GM12878 (cell line): ENCODE data around the gene TMEM171. TPM values are rescaled to one million over a fixed set of nuclear protein-coding genes. Genes with fewer than 3 reads are reported as not detected.
A peak's percentile ranks its signal among the peaks of the same experiment; 100 is the strongest.

Experiments
- ATAC-seq: fragments of 200-7000 bp; cut with Tn5 transposase; 3 replicates; pipeline ENCODE4 v1.9.1; 2020; ENCODE audit warnings: mild to moderate bottlenecking, moderate library complexity
- BruUV-seq: library from RNA; stranded (reverse); fragments of 400-500 nt; replicated peaks from 2 replicates; lab custom pipeline; 2021; lab: Mats Ljungman, UMichigan
- CTCF ChIA-PET: fragments of 300-600 bp; sonication (Branson Sonifier 250); formaldehyde crosslinking; extraction: SDS; loops from one replicate; lab custom pipeline; 2021; ENCODE audit warnings: inconsistent platforms; lab: Yijun Ruan, JAX
- POLR2A ChIA-PET: fragments of 350-600 bp; formaldehyde crosslinking; extraction: SDS; loops from one replicate; lab custom pipeline; 2021; ENCODE audit warnings: inconsistent platforms; lab: Charles Lee
- RAD21 ChIA-PET: fragments of 300-600 bp; sonication (Branson Sonifier 250); formaldehyde crosslinking; loops from one replicate; lab custom pipeline; 2023; ENCODE audit warnings: antibody characterized with exemption; ENCODE audit not compliant: unreplicated experiment; lab: Charles Lee
- SMC1A ChIA-PET: fragments of 300-600 bp; sonication (Branson Sonifier 250); formaldehyde crosslinking; loops from one replicate; lab custom pipeline; 2023; ENCODE audit not compliant: unreplicated experiment, uncharacterized antibody; lab: Charles Lee
- DNase-seq: peaks from one replicate; pipeline ENCODE4 v3.0.0-alpha.2; 2011; ENCODE audit warnings: low read depth, low spot score
- FAIRE-seq: peaks from 3 replicates; lab custom pipeline; 2011; peaks lifted over from hg19 to GRCh38; lab: Jason Lieb, UNC
- H2AFZ ChIP-seq: 2 replicates; pipeline ENCODE4 v1.6.0; 2011; ENCODE audit warnings: low read depth, low read length, control low read depth; ENCODE audit not compliant: control insufficient read depth
- H3K27ac ChIP-seq: 2 replicates; pipeline ENCODE4 v1.5.1; 2011; ENCODE audit warnings: control low read depth; ENCODE audit not compliant: control insufficient read depth, insufficient read depth
- H3K27me3 ChIP-seq, 2 experiments: replicated peaks in 1 of 2; 2 replicates each; pipeline versions ENCODE4 v1.6.0 to v1.6.1; 2011; ENCODE audit warnings: low read length in 1 of 2; ENCODE audit not compliant: control insufficient read depth in 2 of 2, insufficient read depth in 2 of 2
- H3K36me3 ChIP-seq, 2 experiments: 2 replicates each; pipeline ENCODE4 v1.5.1; 2011; ENCODE audit warnings: low read length in 1 of 2; ENCODE audit not compliant: control insufficient read depth in 2 of 2, insufficient read depth in 2 of 2
- H3K4me1 ChIP-seq: 2 replicates; pipeline ENCODE4 v1.6.1; 2011; ENCODE audit warnings: mild to moderate bottlenecking, low read length, moderate library complexity, mixed read lengths; ENCODE audit not compliant: control insufficient read depth, insufficient read depth
- H3K4me2 ChIP-seq: 2 replicates; pipeline ENCODE4 v1.6.0; 2011; ENCODE audit warnings: control low read depth; ENCODE audit not compliant: control insufficient read depth, insufficient read depth
- H3K4me3 ChIP-seq: fragments of 200-600 bp; sonication (generic); 2 replicates; pipeline ENCODE4 v1.5.1; 2016
- H3K79me2 ChIP-seq: 2 replicates; pipeline ENCODE4 v1.6.0; 2011; ENCODE audit warnings: low read length; ENCODE audit not compliant: control insufficient read depth, insufficient read depth
- H3K9ac ChIP-seq: 2 replicates; pipeline ENCODE4 v1.8.0; 2011; ENCODE audit warnings: low read length, control low read depth, mixed read lengths; ENCODE audit not compliant: control insufficient read depth, insufficient read depth
- H3K9me3 ChIP-seq: replicated peaks from 3 replicates; pipeline ENCODE4 v1.5.1; 2011; ENCODE audit warnings: mild to moderate bottlenecking, low read length; ENCODE audit not compliant: control insufficient read depth, insufficient read depth
- H4K20me1 ChIP-seq: 2 replicates; pipeline ENCODE4 v1.6.0; 2011; ENCODE audit not compliant: control insufficient read depth, insufficient read depth
- ASH2L ChIP-seq: fragments of 300-600, 200-600 bp; sonication (generic); IDR thresholded peaks from 2 replicates; pipeline ENCODE4 v1.6.1; 2017; ENCODE audit warnings: low read depth, mild to moderate bottlenecking, borderline replicate concordance
- GATAD2B ChIP-seq: fragments of 450-650 bp; conservative IDR thresholded peaks from 2 replicates; pipeline ENCODE4 v1.6.1; 2017; ENCODE audit warnings: low read depth, mild to moderate bottlenecking, moderate library complexity
- HDGF ChIP-seq: fragments of 450-650 bp; IDR thresholded peaks from 2 replicates; pipeline ENCODE4 v1.6.1; 2016; ENCODE audit warnings: antibody characterized with exemption
- MEF2A ChIP-seq: IDR thresholded peaks from 2 replicates; pipeline ENCODE4 v1.6.1; 2011; ENCODE audit warnings: low read depth, mild to moderate bottlenecking, low read length, moderate library complexity; ENCODE audit not compliant: insufficient read depth
- MXI1 ChIP-seq: fragments of 150-350 bp; IDR thresholded peaks from 2 replicates; pipeline ENCODE4 v1.6.1; 2011; ENCODE audit warnings: low read depth, mild to moderate bottlenecking, inconsistent platforms, low read length, improper control_type of control experiment
- RFX5 ChIP-seq: IDR thresholded peaks from 2 replicates; pipeline ENCODE4 v1.6.1; 2011; ENCODE audit warnings: low read depth, low read length, improper control_type of control experiment
- SPI1 ChIP-seq: IDR thresholded peaks from 2 replicates; pipeline ENCODE4 v1.6.1; 2011; ENCODE audit warnings: low read depth, mild to moderate bottlenecking, low read length, moderate library complexity, borderline replicate concordance; ENCODE audit not compliant: insufficient read depth
- YBX1 ChIP-seq: fragments of 450-650 bp; IDR thresholded peaks from 2 replicates; pipeline ENCODE4 v1.6.1; 2016; ENCODE audit warnings: antibody characterized with exemption
- ZBTB4 ChIP-seq: fragments of 450-650 bp; formaldehyde crosslinking; IDR thresholded peaks from 2 replicates; pipeline ENCODE4 v1.4.0; 2022; ENCODE audit warnings: mild to moderate bottlenecking, moderate library complexity
- ZNF217 ChIP-seq: fragments of 450-650 bp; IDR thresholded peaks from 2 replicates; pipeline ENCODE4 v1.6.1; 2017; ENCODE audit warnings: antibody characterized with exemption, mild to moderate bottlenecking
- WGBS: methylation state at CpG from one replicate; pipeline ENCODE4 v1.1.6; 2016; ENCODE audit warnings: low lambda C conversion rate; ENCODE audit not compliant: insufficient replicate concordance, insufficient coverage; ENCODE audit errors: missing lambda C conversion rate; 5-methylcytosine and 5-hydroxymethylcytosine counted together
- in situ Hi-C: fragments of 300-500 bp; cut with MboI; formaldehyde crosslinking; loops from 9 replicates; pipeline ENCODE4 v1.14.3; 2018; ENCODE audit warnings: mixed read lengths
- intact Hi-C: fragments of 100-400 bp; cut with micrococcal nuclease; formaldehyde crosslinking; loops from one replicate; pipeline ENCODE4 v1.14.2; 2022; ENCODE audit not compliant: unreplicated experiment
- polyA plus RNA-seq, 11 experiments: library from polyadenylated mRNA; depleted of rRNA in 4 of 11; unstranded in 6 of 11; stranded (reverse) in 5 of 11; fragments of >200 nt; fragmentation: Nextera tagmentation in 4 of 11; fragmentation: Illumina TruSeq in 1 of 11; extraction: Ambion mirVana in 4 of 11; extraction: Trizol in 1 of 11; gene quantifications; 1 replicate in 1 of 11; 2 replicates in 10 of 11; pipeline versions ENCODE4 v1.2.1 to v1.2.3, GENCODE V29; 2011 to 2016; ENCODE audit warnings: inconsistent platforms in 2 of 11, missing spikeins in 2 of 11, low read depth in 1 of 11
- total RNA-seq, 4 experiments: library from RNA; depleted of rRNA in 3 of 4; stranded (reverse); fragments of >200 nt in 3 of 4; fragmentation: Illumina TruSeq in 1 of 4; extraction: Trizol in 1 of 4; gene quantifications; 2 replicates each; pipeline versions ENCODE4 v1.2.1 to v1.2.3, GENCODE V29; 2013 to 2021
- TF ChIP-seq, protein P1 (sequence below), 3 experiments: IDR thresholded peaks in 2 of 3; conservative IDR thresholded peaks in 1 of 3; 2 replicates each; pipeline ENCODE4 v1.5.1; 2011; ENCODE audit warnings: low read depth in 3 of 3, low read length in 3 of 3, mild to moderate bottlenecking in 3 of 3, control low read depth in 2 of 3, moderate library complexity in 2 of 3, inconsistent platforms in 1 of 3, mixed read lengths in 1 of 3; ENCODE audit not compliant: control insufficient read depth in 2 of 3, insufficient read depth in 1 of 3; ENCODE audit errors: extremely low read depth in 1 of 3
- TF ChIP-seq, protein P2 (sequence below): fragments of 150-350 bp; IDR thresholded peaks from 2 replicates; pipeline ENCODE4 v1.6.1; 2016; ENCODE audit warnings: low read depth, low read length
- TF ChIP-seq, protein P3 (sequence below): IDR thresholded peaks from 2 replicates; pipeline ENCODE4 v1.6.1; 2011; ENCODE audit warnings: mild to moderate bottlenecking, low read depth, low read length, moderate library complexity; ENCODE audit not compliant: insufficient replicate concordance

The TMEM171 gene
- total and polyA plus RNA-seq, 10 of the 15 experiments (the other 5 are each of a cell fraction or from before 2014, with no cell fraction given), result not detected

DNA sequence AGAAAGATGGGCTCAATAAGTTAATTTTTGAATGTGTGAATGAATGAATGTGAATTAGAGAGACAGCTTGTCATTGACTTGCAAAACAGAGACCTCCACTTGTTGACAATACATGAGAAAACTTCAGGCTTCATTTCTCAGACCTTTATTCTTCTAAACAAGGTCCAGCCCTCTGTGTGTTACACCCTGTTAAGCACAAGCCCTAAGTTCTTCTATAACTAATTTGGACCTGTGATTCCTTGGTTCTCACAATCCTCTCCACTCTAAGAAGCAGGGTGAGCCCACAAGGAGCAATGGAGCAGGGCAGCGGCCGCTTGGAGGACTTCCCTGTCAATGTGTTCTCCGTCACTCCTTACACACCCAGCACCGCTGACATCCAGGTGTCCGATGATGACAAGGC is 52.6 kb downstream of the TMEM171 start, which contains the start of gene TMEM174:
Gene TMEM174, plus strand, starts transcription at position 243 of the 400 bp plus-strand sequence. Its CDS starts 51 bp downstream, at position 294.
- no TSS peak for BruUV-seq
- Histone ChIP-seq H2AFZ (no peak within 1 kb of the TSS), H3K9ac (no peak within 1 kb of the TSS), H3K36me3 (no peaks in the 10 kb centered on the region), H3K4me1 (no peaks in the 10 kb centered on the region), H3K79me2 (no peaks in the 10 kb centered on the region), H3K4me2 (0 out of 2 replicates have a peak within 1 kb of the TSS, but pooled peaks have one; percentile 42), H4K20me1 (no peaks in the 10 kb centered on the region)
- in situ Hi-C loops, result no loop called here
- RAD21 ChIA-PET, result no interaction called here
- no peak for FAIRE-seq
- CTCF ChIA-PET, result no interaction called here
- TF ChIP-seq, protein P1, sequence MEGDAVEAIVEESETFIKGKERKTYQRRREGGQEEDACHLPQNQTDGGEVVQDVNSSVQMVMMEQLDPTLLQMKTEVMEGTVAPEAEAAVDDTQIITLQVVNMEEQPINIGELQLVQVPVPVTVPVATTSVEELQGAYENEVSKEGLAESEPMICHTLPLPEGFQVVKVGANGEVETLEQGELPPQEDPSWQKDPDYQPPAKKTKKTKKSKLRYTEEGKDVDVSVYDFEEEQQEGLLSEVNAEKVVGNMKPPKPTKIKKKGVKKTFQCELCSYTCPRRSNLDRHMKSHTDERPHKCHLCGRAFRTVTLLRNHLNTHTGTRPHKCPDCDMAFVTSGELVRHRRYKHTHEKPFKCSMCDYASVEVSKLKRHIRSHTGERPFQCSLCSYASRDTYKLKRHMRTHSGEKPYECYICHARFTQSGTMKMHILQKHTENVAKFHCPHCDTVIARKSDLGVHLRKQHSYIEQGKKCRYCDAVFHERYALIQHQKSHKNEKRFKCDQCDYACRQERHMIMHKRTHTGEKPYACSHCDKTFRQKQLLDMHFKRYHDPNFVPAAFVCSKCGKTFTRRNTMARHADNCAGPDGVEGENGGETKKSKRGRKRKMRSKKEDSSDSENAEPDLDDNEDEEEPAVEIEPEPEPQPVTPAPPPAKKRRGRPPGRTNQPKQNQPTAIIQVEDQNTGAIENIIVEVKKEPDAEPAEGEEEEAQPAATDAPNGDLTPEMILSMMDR (IDR thresholded peaks at IDR 0.05 in 2 of 3, conservative IDR thresholded peaks at IDR 0.05 in 1 of 3; ENCODE audit: control insufficient read depth in 2 of 3, extremely low read depth in 1 of 3, insufficient read depth in 1 of 3, low read depth in 3 of 3, low read length in 3 of 3), result no peak
- TF ChIP-seq RFX5, result no peak
- TF ChIP-seq, protein P2, sequence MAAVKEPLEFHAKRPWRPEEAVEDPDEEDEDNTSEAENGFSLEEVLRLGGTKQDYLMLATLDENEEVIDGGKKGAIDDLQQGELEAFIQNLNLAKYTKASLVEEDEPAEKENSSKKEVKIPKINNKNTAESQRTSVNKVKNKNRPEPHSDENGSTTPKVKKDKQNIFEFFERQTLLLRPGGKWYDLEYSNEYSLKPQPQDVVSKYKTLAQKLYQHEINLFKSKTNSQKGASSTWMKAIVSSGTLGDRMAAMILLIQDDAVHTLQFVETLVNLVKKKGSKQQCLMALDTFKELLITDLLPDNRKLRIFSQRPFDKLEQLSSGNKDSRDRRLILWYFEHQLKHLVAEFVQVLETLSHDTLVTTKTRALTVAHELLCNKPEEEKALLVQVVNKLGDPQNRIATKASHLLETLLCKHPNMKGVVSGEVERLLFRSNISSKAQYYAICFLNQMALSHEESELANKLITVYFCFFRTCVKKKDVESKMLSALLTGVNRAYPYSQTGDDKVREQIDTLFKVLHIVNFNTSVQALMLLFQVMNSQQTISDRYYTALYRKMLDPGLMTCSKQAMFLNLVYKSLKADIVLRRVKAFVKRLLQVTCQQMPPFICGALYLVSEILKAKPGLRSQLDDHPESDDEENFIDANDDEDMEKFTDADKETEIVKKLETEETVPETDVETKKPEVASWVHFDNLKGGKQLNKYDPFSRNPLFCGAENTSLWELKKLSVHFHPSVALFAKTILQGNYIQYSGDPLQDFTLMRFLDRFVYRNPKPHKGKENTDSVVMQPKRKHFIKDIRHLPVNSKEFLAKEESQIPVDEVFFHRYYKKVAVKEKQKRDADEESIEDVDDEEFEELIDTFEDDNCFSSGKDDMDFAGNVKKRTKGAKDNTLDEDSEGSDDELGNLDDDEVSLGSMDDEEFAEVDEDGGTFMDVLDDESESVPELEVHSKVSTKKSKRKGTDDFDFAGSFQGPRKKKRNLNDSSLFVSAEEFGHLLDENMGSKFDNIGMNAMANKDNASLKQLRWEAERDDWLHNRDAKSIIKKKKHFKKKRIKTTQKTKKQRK, result no peak
- TF ChIP-seq, protein P3, sequence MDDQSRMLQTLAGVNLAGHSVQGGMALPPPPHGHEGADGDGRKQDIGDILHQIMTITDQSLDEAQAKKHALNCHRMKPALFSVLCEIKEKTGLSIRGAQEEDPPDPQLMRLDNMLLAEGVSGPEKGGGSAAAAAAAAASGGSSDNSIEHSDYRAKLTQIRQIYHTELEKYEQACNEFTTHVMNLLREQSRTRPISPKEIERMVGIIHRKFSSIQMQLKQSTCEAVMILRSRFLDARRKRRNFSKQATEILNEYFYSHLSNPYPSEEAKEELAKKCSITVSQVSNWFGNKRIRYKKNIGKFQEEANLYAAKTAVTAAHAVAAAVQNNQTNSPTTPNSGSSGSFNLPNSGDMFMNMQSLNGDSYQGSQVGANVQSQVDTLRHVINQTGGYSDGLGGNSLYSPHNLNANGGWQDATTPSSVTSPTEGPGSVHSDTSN, result no peak
- TF ChIP-seq YBX1, result no peak
- TF ChIP-seq GATAD2B, result no peak
- no peak for TF ChIP-seq ZBTB4 (CRISPR knock-in tag)
- TF ChIP-seq HDGF, result no peak
- no peak for TF ChIP-seq SPI1
- TF ChIP-seq MEF2A, result no peak
- TF ChIP-seq MXI1, result no peak
- TF ChIP-seq ASH2L, result no peak
- no peak for TF ChIP-seq ZNF217
- TF ChIP-seq, all 136 proteins: peak for 0
- ATAC-seq (no peak), DNase-seq (no peak)
- Histone ChIP-seq H3K9me3 (no peaks in the 10 kb centered on the region; the same call in 2 of the 3 replicates), H3K27me3 (peaks cover 2 to 5% of the 10 kb centered on the region in 2 experiments), H3K27ac (no peak within 1 kb of the TSS), H3K4me3 (no peak within 1 kb of the TSS)
- ChIA-PET SMC1A (no interaction called here), POLR2A (no interaction called here)
- intact Hi-C loops, result no loop called here
- 67% methylated on average over 5 of the region's 5 CpGs for WGBS
